Measurements from ENCODE around the gene LIAS. TPM values are rescaled to one million over a fixed set of nuclear protein-coding genes. Genes with fewer than 3 reads are reported as not detected.
"Not testable (repeated sequence)": the region's sequence is repeated elsewhere in the genome, so short reads cannot be mapped to it uniquely, and the experiment has no call there.

The LIAS gene
- total RNA-seq (2014; rRNA removed; shearing (Covaris generic)), result 17.4 and 18.4 TPM in 2 replicates
- 20.2 and 21.9 TPM in 2 replicates for polyA plus RNA-seq (2015; cell fraction: cytosol; rRNA removed)
- polyA plus RNA-seq (2015; cell fraction: nucleus; rRNA removed), result 34.1 and 38.4 TPM in 2 replicates

GRCh38 chr4:39458505-39459300 is at the start of gene LIAS, which contains the start of gene RPL9:
LIAS (plus strand) TSS chr4:39459056; CDS start chr4:39459118, 62 bp downstream.
RPL9 (minus strand) TSS chr4:39458922; CDS start chr4:39458439, 483 bp downstream.
- peak; percentile 95 for DNase-seq (ENCODE audit: low read depth)

- no peak for DNase-seq (ENCODE audit: low read depth)
Observed at GRCh38 chr4:39410415-39410814, 48.4 kb upstream of the LIAS start.

- DNase-seq (ENCODE audit: low read depth), result not testable (repeated sequence)
Observed at GRCh38 chr4:39411561-39411960, 47.3 kb upstream of the LIAS start.

GRCh38 chr4:39415678-39416283 is 43.1 kb upstream of the LIAS start:
- DNase-seq (ENCODE audit: low read depth), result no peak

- no peak for DNase-seq (ENCODE audit: low read depth)
Observed at GRCh38 chr4:39422247-39422646, 36.6 kb upstream of the LIAS start.

- not testable (repeated sequence) for DNase-seq (ENCODE audit: low read depth)
Observed at GRCh38 chr4:39425297-39425696, 33.6 kb upstream of the LIAS start.

- no peak for DNase-seq (ENCODE audit: low read depth)
Observed at GRCh38 chr4:39426728-39427127, 32.1 kb upstream of the LIAS start.

- DNase-seq (ENCODE audit: low read depth), result no peak
Observed at GRCh38 chr4:39427520-39428114, 31.2 kb upstream of the LIAS start.

- DNase-seq (ENCODE audit: low read depth), result no peak
Observed at GRCh38 chr4:39429476-39430334, 29.2 kb upstream of the LIAS start.

GRCh38 chr4:39433878-39434492 is 24.9 kb upstream of the LIAS start:
- DNase-seq (ENCODE audit: low read depth), result no peak

GRCh38 chr4:39435659-39436563 is 22.9 kb upstream of the LIAS start:
- DNase-seq (ENCODE audit: low read depth), result no peak

- no peak for DNase-seq (ENCODE audit: low read depth)
Observed at GRCh38 chr4:39441593-39441992, 17.3 kb upstream of the LIAS start.

- no peak for DNase-seq (ENCODE audit: low read depth)
Observed at GRCh38 chr4:39442998-39443397, 15.9 kb upstream of the LIAS start.

- no peak for DNase-seq (ENCODE audit: low read depth)
Observed at GRCh38 chr4:39446483-39446841, 12.4 kb upstream of the LIAS start.

GRCh38 chr4:39446842-39447573 is 11.8 kb upstream of the LIAS start:
- DNase-seq (ENCODE audit: low read depth), result no peak

- no peak for DNase-seq (ENCODE audit: low read depth)
Observed at GRCh38 chr4:39450618-39451017, 8.2 kb upstream of the LIAS start.

GRCh38 chr4:39451423-39452023 is 7.3 kb upstream of the LIAS start:
- DNase-seq (ENCODE audit: low read depth), result no peak

GRCh38 chr4:39452153-39452859 is 6.5 kb upstream of the LIAS start:
- DNase-seq (ENCODE audit: low read depth), result no peak

Data from HT1080 (cell line).